ENCODE results near the gene THYN1. TPM values are rescaled to one million over a fixed set of nuclear protein-coding genes. Genes with fewer than 3 reads are reported as not detected.
A peak's percentile ranks its signal among the peaks of the same experiment; 100 is the strongest.
"Not testable (repeated sequence)": the region's sequence is repeated elsewhere in the genome, so short reads cannot be mapped to it uniquely, and the experiment has no call there.

THYN1 gene
- total and polyA plus RNA-seq, 12 donors, result 32.2 to 49.5 (median 43.4) TPM

- no peak overlapping the region for H3K4me3 ChIP-seq
- ATAC-seq, result peak in 2 of 8 donors; percentile 75 to 92
- peaks cover 3 to 42% (median 32%) of the 10 kb centered on the region in 7 donors for H3K27me3 ChIP-seq
- TF ChIP-seq CTCF (IDR thresholded peaks at IDR 0.05), result no peak
- peaks cover 0 to 6% (median 0%) of the 10 kb centered on the region in 11 donors for H3K9me3 ChIP-seq
- no peak overlapping the region for H3K27ac ChIP-seq
- intact Hi-C loops (cut with DNase I), result no loop called here
- no peaks in the 10 kb centered on the region for H3K36me3 ChIP-seq
- WGBS, 2 donors, result 71 to 80% methylated on average over 22 of the region's 22 CpGs
- peaks cover 0 to 3% (median 0%) of the 10 kb centered on the region in 9 donors for H3K4me1 ChIP-seq
- DNase-seq, result no peak
Measured at GRCh38 chr11:134282121-134283045, 29.2 kb upstream of the THYN1 start.

GRCh38 chr11:134281635-134282034, 28.5 kb upstream of the THYN1 start:
- H3K27ac ChIP-seq; H3K9me3 ChIP-seq; DNase-seq; intact Hi-C loops (cut with DNase I); H3K36me3 ChIP-seq; H3K4me3 ChIP-seq: not testable (repeated sequence)
- WGBS, 2 donors, result 77 to 80% methylated on average over 5 to 10 of the region's 17 CpGs
- Histone ChIP-seq H3K27me3 (peaks cover 10 to 50% (median 40%) of the 10 kb centered on the region in 7 donors), H3K4me1 (peaks cover 5 to 11% (median 7%) of the 10 kb centered on the region in 9 donors)
- ATAC-seq, result peak in 2 of 8 donors; percentile 21 to 47

- Histone ChIP-seq H3K27ac (no peak overlapping the region), H3K4me1 (peaks cover 9 to 25% (median 19%) of the 10 kb centered on the region in 9 donors), H3K4me3 (no peak overlapping the region), H3K27me3 (peaks cover 20 to 80% (median 73%) of the 10 kb centered on the region in 7 donors), H3K36me3 (no peaks in the 10 kb centered on the region), H3K9me3 (peaks cover 0 to 6% (median 0%) of the 10 kb centered on the region in 11 donors)
- TF ChIP-seq CTCF (IDR thresholded peaks at IDR 0.05), result no peak
- intact Hi-C loops (cut with DNase I), result no loop called here
- DNase-seq, result no peak
- no peak for ATAC-seq
- WGBS, 2 donors, result 94 to 97% methylated on average over 4 of the region's 4 CpGs
Measured at GRCh38 chr11:134278356-134278755, 25.2 kb upstream of the THYN1 start.

GRCh38 chr11:134277183-134278001, 24.2 kb upstream of the THYN1 start:
- 12 to 13% methylated on average over 36 of the region's 36 CpGs for WGBS, 2 donors
- peaks cover 0 to 6% (median 0%) of the 10 kb centered on the region in 11 donors for H3K9me3 ChIP-seq
- peaks cover 20 to 89% (median 82%) of the 10 kb centered on the region in 7 donors for H3K27me3 ChIP-seq
- DNase-seq (no peak), ATAC-seq (no peak)
- intact Hi-C loops (cut with DNase I), result no loop called here
- H3K4me3 ChIP-seq, result peak overlapping the region in 6 of 10 donors; percentile 16 to 55 (median 34)
- peaks cover 9 to 25% (median 19%) of the 10 kb centered on the region in 9 donors for H3K4me1 ChIP-seq
- H3K27ac ChIP-seq, result no peak overlapping the region
- no peak for TF ChIP-seq CTCF (IDR thresholded peaks at IDR 0.05)
- no peaks in the 10 kb centered on the region for H3K36me3 ChIP-seq
